ENCODE results near the gene ACBD6. TPM values are rescaled to one million over a fixed set of nuclear protein-coding genes. Genes with fewer than 3 reads are reported as not detected.
"Not testable (repeated sequence)": the region's sequence is repeated elsewhere in the genome, so short reads cannot be mapped to it uniquely, and the experiment has no call there.

The ACBD6 gene
- total RNA-seq, 4 donors from 2014 or later, result 33.3 to 44.0 (median 42.6) TPM

DNA sequence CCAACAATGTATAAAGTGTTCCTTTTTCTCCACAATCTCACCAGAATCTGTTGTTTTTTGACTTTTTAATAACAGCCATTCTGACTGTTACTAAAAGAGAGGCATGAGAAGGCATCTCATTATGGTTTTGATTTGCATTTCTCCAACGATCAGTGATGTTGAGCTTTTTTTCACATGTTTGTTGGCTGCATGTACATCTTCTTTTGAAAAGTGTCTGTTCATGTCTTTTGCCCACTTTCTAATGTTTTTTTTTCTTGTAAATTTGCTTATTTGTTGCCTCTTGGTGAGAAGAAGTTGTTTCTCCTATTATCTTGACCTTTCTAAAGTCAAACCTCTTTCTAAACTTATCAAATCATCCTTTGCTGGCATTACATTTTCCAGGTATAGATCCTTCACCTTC is 80.8 kb downstream of the ACBD6 start:
- no peak overlapping the region for H3K4me3 ChIP-seq
- intact Hi-C loops (cut with DNase I), result no loop called here
- peaks cover 0 to 6% (median 0%) of the 10 kb centered on the region in 4 donors for H3K4me1 ChIP-seq
- TF ChIP-seq POLR2AphosphoS5 (IDR thresholded peaks at IDR 0.05), result no peak
- no peak for TF ChIP-seq POLR2A (IDR thresholded peaks at IDR 0.05; ENCODE audit: low read depth)
- TF ChIP-seq, protein P1, sequence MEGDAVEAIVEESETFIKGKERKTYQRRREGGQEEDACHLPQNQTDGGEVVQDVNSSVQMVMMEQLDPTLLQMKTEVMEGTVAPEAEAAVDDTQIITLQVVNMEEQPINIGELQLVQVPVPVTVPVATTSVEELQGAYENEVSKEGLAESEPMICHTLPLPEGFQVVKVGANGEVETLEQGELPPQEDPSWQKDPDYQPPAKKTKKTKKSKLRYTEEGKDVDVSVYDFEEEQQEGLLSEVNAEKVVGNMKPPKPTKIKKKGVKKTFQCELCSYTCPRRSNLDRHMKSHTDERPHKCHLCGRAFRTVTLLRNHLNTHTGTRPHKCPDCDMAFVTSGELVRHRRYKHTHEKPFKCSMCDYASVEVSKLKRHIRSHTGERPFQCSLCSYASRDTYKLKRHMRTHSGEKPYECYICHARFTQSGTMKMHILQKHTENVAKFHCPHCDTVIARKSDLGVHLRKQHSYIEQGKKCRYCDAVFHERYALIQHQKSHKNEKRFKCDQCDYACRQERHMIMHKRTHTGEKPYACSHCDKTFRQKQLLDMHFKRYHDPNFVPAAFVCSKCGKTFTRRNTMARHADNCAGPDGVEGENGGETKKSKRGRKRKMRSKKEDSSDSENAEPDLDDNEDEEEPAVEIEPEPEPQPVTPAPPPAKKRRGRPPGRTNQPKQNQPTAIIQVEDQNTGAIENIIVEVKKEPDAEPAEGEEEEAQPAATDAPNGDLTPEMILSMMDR (IDR thresholded peaks at IDR 0.05), result no peak
- no peak for TF ChIP-seq EP300 (IDR thresholded peaks at IDR 0.05)
- H3K9me3 ChIP-seq, result no peaks in the 10 kb centered on the region
- H3K36me3 ChIP-seq, result no peaks in the 10 kb centered on the region
- H3K27me3 ChIP-seq, result no peaks in the 10 kb centered on the region
- DNase-seq (ENCODE audit: extremely low spot score), result no peak
- 84% methylated on average over 1 of the region's 1 CpG for WGBS
- H3K27ac ChIP-seq (replicated peaks in 1 of 4), result no peak overlapping the region

DNA sequence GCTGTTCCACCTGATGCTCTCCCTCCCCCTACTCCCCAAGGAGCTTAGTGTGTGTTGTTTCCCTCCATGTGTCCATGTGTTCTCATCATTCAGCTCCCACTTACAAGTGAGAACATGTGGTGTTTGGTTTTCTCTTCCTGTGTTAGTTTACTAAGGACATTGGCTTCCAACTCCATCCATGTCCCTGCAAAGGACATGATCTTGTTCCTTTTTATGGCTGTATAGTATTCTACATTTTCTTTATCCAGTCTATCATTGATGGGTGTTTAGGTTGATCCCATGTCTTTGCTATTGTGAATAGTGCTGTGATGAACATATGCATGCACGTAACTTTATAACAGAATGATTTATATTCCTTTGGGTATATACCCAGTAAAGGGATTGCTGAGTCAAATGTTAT is 81.2 kb downstream of the ACBD6 start:
- H3K27me3 ChIP-seq; H3K36me3 ChIP-seq; intact Hi-C loops (cut with DNase I); H3K4me1 ChIP-seq; H3K27ac ChIP-seq (replicated peaks in 1 of 4); H3K9me3 ChIP-seq; DNase-seq (ENCODE audit: extremely low spot score); H3K4me3 ChIP-seq: not testable (repeated sequence)
- WGBS, result 93% methylated on average over 1 of the region's 1 CpG

DNA sequence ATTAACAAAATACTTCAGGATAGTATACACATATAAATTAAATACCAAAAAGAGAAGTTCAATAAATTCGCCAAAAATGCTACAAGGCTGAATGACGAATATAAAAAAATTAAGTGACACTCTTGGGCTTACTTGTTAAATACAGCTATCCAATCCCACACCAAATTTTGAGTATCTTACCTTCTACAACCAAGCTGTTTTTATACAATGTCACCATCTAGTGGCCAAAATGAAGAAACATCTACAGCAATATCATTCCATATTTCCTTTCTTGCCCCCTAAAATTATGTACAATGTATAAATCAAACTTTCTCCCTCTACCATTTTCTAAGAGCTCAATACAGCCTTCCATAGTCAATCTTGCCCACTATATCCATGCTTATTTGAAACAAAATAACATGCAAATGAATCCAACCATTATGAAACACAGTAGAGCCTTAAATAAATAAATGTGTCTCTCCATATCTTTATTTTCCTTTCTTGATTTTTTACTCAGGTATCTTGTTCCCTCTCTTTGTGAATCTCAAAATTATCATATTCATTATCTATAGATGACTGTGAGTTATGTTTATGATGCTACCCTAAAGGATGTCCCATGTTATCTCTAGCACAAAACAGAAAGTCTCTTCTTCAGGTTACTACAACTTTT is 86.3 kb downstream of the ACBD6 start:
- H3K9me3 ChIP-seq, result no peaks in the 10 kb centered on the region
- WGBS, result 79% methylated on average over 2 of the region's 2 CpGs
- H3K4me3 ChIP-seq, result no peak overlapping the region
- no peak overlapping the region for H3K27ac ChIP-seq (replicated peaks in 1 of 4)
- DNase-seq (ENCODE audit: extremely low spot score), result no peak
- H3K4me1 ChIP-seq, result no peaks in the 10 kb centered on the region
- intact Hi-C loops (cut with DNase I), result no loop called here
- TF ChIP-seq POLR2AphosphoS5 (IDR thresholded peaks at IDR 0.05) (no peak), POLR2A (IDR thresholded peaks at IDR 0.05; ENCODE audit: low read depth) (no peak)
- TF ChIP-seq, protein P1 (IDR thresholded peaks at IDR 0.05), result peak; percentile 19 to 47 (median 35)
- no peaks in the 10 kb centered on the region for H3K27me3 ChIP-seq
- peaks cover 0 to 20% (median 5%) of the 10 kb centered on the region in 4 donors for H3K36me3 ChIP-seq

DNA sequence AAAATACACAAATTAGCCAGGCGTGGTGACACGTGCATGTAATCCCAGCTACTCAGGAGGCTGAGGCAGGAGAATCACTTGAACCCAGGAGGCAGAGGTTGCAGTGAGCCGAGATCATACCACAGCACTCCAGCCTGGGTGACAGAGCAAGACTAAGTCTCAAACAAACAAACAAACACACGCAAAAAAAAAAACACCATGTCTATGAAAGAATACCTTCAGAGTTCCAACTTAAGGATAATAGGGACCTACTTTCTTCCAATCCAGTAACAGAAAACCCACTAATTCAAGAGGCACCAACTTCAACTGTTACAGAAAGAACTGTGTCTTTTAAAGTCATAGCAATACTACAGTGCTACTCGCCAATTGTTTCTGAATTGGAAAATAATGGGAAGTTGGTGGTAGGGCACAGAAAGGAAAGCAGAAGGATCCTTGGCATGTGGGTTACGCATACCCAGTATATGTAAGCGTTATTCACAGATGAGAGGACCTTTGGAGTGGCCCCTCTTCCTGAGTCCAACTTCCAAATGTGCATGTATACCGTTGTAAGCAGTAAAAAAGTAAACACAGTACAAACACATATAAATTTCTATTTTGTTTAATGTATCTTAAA is 87.0 kb downstream of the ACBD6 start:
- intact Hi-C loops (cut with DNase I), result no loop called here
- H3K36me3 ChIP-seq, result peaks cover 0 to 21% (median 5%) of the 10 kb centered on the region in 4 donors
- H3K4me1 ChIP-seq, result no peaks in the 10 kb centered on the region

DNA sequence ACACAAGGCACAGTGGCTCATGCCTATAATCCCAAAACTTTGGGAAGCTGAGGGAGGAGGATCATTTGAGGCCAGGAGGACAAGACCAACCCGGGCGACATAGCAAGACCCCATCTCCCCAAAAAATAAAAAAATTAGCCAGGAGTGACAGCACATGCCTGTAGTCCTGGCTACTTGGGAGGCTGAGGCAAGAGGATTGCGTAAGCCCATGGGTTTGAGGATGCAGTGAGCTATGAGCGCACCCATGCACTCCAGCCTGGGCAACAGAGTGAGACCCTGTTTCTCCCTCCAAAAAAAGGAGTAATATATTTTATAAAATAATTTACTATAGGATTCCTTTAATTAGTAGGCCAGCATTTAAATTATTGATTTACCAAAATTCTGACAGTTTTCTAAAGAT is 89.8 kb downstream of the ACBD6 start:
- H3K27ac ChIP-seq (replicated peaks in 1 of 4), result no peak overlapping the region
- DNase-seq (ENCODE audit: extremely low spot score), result no peak
- no peaks in the 10 kb centered on the region for H3K4me1 ChIP-seq
- H3K27me3 ChIP-seq, result no peaks in the 10 kb centered on the region
- WGBS, result 93% methylated on average over 4 of the region's 4 CpGs
- peaks cover 0 to 21% (median 5%) of the 10 kb centered on the region in 4 donors for H3K36me3 ChIP-seq
- intact Hi-C loops (cut with DNase I), result no loop called here
- TF ChIP-seq, protein P1 (IDR thresholded peaks at IDR 0.05), result no peak
- no peak for TF ChIP-seq POLR2AphosphoS5 (IDR thresholded peaks at IDR 0.05)
- no peaks in the 10 kb centered on the region for H3K9me3 ChIP-seq
- H3K4me3 ChIP-seq, result no peak overlapping the region

More for the DNA sequence above, 87.0 kb downstream of the ACBD6 start:
- no peaks in the 10 kb centered on the region for H3K27me3 ChIP-seq
- TF ChIP-seq EP300 (IDR thresholded peaks at IDR 0.05) (no peak), POLR2AphosphoS5 (IDR thresholded peaks at IDR 0.05) (no peak), POLR2A (IDR thresholded peaks at IDR 0.05; ENCODE audit: low read depth) (no peak)
- TF ChIP-seq, protein P1 (IDR thresholded peaks at IDR 0.05), result no peak
- DNase-seq (ENCODE audit: extremely low spot score), result no peak
- no peak overlapping the region for H3K4me3 ChIP-seq
- H3K9me3 ChIP-seq, result no peaks in the 10 kb centered on the region
- 90% methylated on average over 8 of the region's 8 CpGs for WGBS
- H3K27ac ChIP-seq (replicated peaks in 1 of 4), result no peak overlapping the region

DNA sequence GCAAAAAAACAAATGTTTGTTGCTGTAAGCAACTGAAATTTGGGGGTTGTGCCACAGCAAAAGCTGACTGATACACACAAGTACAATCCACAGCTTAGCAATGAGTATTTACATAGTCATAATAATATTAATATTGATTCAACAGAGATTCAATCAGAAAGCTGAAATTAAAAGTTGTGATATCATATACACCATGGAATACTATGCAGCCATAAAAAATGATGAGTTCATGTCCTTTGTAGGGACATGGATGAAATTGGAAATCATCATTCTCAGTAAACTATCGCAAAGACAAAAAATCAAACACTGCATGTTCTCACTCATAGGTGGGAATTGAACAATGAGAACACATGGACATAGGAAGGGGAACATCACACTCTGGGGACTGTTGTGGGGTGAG is 94.2 kb downstream of the ACBD6 start:
- H3K4me1 ChIP-seq; intact Hi-C loops (cut with DNase I): not testable (repeated sequence)
- 94% methylated on average over 1 of the region's 1 CpG for WGBS

More for the DNA sequence above, 94.2 kb downstream of the ACBD6 start:
- DNase-seq (ENCODE audit: extremely low spot score); H3K9me3 ChIP-seq; H3K27me3 ChIP-seq; H3K27ac ChIP-seq (replicated peaks in 1 of 4); H3K4me3 ChIP-seq: not testable (repeated sequence)
- H3K36me3 ChIP-seq, result peaks cover 0 to 21% (median 5%) of the 10 kb centered on the region in 4 donors
